ENCODE measurements around the gene CYP21A2.
"Not testable (repeated sequence)": the region's sequence is repeated elsewhere in the genome, so short reads cannot be mapped to it uniquely, and the experiment has no call there.

The CYP21A2 gene

DNA sequence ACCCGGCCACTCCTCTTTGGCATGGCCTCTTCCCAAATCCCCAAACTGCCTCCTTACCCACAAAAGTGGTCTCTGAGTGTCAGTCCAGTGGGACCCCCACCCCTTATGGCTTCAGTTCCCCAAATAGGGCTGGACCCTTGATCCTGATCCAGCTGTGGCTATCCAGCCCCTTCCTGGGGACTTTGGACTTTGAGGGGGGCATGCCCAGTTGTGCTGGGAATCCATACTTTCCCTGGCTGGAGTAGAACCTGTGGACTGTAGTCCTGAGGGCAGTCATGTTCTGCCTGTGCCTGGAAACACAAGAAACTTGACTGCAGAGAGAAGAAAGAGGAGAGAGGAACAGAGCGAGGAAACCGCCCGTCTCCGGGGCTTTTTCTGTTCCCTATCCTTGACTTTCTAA lies 1.1 kb upstream of the CYP21A2 start:
- not testable (repeated sequence) for H3K4me1 ChIP-seq (ENCODE audit: insufficient read depth, low read length); H3K36me3 ChIP-seq (ENCODE audit: insufficient read depth, low read length); H3K4me3 ChIP-seq (ENCODE audit: low read length); H3K9ac ChIP-seq (ENCODE audit: low read depth, low read length); H3K27me3 ChIP-seq (ENCODE audit: insufficient read depth, low read length); H3K9me3 ChIP-seq (ENCODE audit: insufficient read depth, low read depth, low read length); H3K27ac ChIP-seq (ENCODE audit: low read depth, low read length)
- 95% methylated on average over 5 of the region's 5 CpGs for WGBS

DNA sequence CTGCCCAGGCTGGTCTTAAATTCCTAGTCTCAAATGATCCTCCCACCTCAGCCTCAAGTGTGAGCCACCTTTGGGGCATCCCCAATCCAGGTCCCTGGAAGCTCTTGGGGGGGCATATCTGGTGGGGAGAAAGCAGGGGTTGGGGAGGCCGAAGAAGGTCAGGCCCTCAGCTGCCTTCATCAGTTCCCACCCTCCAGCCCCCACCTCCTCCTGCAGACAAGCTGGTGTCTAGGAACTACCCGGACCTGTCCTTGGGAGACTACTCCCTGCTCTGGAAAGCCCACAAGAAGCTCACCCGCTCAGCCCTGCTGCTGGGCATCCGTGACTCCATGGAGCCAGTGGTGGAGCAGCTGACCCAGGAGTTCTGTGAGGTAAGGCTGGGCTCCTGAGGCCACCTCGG lies 663 bp downstream of the CYP21A2 start:
- not testable (repeated sequence) for H3K27ac ChIP-seq (ENCODE audit: low read depth, low read length); H3K9ac ChIP-seq (ENCODE audit: low read depth, low read length); H3K4me1 ChIP-seq (ENCODE audit: insufficient read depth, low read length); H3K27me3 ChIP-seq (ENCODE audit: insufficient read depth, low read length); H3K9me3 ChIP-seq (ENCODE audit: insufficient read depth, low read depth, low read length); H3K36me3 ChIP-seq (ENCODE audit: insufficient read depth, low read length); H3K4me3 ChIP-seq (ENCODE audit: low read length)
- 75% methylated on average over 1 of the region's 5 CpGs for WGBS

DNA sequence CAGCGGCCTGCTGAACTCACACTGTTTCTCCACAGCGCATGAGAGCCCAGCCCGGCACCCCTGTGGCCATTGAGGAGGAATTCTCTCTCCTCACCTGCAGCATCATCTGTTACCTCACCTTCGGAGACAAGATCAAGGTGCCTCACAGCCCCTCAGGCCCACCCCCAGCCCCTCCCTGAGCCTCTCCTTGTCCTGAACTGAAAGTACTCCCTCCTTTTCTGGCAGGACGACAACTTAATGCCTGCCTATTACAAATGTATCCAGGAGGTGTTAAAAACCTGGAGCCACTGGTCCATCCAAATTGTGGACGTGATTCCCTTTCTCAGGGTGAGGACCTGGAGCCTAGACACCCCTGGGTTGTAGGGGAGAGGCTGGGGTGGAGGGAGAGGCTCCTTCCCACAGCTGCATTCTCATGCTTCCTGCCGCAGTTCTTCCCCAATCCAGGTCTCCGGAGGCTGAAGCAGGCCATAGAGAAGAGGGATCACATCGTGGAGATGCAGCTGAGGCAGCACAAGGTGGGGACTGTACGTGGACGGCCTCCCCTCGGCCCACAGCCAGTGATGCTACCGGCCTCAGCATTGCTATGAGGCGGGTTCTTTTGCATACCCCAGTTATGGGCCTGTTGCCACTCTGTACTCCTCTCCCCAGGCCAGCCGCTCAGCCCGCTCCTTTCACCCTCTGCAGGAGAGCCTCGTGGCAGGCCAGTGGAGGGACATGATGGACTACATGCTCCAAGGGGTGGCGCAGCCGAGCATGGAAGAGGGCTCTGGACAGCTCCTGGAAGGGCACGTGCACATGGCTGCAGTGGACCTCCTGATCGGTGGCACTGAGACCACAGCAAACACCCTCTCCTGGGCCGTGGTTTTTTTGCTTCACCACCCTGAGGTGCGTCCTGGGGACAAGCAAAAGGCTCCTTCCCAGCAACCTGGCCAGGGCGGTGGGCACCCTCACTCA lies 1.4 kb downstream of the CYP21A2 start:
- not testable (repeated sequence) for H3K27me3 ChIP-seq (ENCODE audit: insufficient read depth, low read length); H3K9me3 ChIP-seq (ENCODE audit: insufficient read depth, low read depth, low read length); H3K36me3 ChIP-seq (ENCODE audit: insufficient read depth, low read length); H3K4me1 ChIP-seq (ENCODE audit: insufficient read depth, low read length); H3K9ac ChIP-seq (ENCODE audit: low read depth, low read length); H3K27ac ChIP-seq (ENCODE audit: low read depth, low read length); H3K4me3 ChIP-seq (ENCODE audit: low read length)
- 90% methylated on average over 21 of the region's 24 CpGs for WGBS

DNA sequence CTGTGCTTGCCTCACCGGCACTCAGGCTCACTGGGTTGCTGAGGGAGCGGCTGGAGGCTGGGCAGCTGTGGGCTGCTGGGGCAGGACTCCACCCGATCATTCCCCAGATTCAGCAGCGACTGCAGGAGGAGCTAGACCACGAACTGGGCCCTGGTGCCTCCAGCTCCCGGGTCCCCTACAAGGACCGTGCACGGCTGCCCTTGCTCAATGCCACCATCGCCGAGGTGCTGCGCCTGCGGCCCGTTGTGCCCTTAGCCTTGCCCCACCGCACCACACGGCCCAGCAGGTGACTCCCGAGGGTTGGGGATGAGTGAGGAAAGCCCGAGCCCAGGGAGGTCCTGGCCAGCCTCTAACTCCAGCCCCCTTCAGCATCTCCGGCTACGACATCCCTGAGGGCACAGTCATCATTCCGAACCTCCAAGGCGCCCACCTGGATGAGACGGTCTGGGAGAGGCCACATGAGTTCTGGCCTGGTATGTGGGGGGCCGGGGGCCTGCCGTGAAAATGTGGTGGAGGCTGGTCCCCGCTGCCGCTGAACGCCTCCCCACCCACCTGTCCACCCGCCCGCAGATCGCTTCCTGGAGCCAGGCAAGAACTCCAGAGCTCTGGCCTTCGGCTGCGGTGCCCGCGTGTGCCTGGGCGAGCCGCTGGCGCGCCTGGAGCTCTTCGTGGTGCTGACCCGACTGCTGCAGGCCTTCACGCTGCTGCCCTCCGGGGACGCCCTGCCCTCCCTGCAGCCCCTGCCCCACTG lies 2.3 kb downstream of the CYP21A2 start:
- H3K36me3 ChIP-seq (ENCODE audit: insufficient read depth, low read length); H3K27me3 ChIP-seq (ENCODE audit: insufficient read depth, low read length); H3K4me1 ChIP-seq (ENCODE audit: insufficient read depth, low read length); H3K27ac ChIP-seq (ENCODE audit: low read depth, low read length); H3K4me3 ChIP-seq (ENCODE audit: low read length); H3K9me3 ChIP-seq (ENCODE audit: insufficient read depth, low read depth, low read length); H3K9ac ChIP-seq (ENCODE audit: low read depth, low read length): not testable (repeated sequence)
- whole genome bisulfite sequencing = 95% methylated on average over 11 of the region's 43 CpGs

- H3K36me3 ChIP-seq (ENCODE audit: insufficient read depth, low read length); H3K4me1 ChIP-seq (ENCODE audit: insufficient read depth, low read length); H3K27me3 ChIP-seq (ENCODE audit: insufficient read depth, low read length); H3K9me3 ChIP-seq (ENCODE audit: insufficient read depth, low read depth, low read length); H3K4me3 ChIP-seq (ENCODE audit: low read length); H3K9ac ChIP-seq (ENCODE audit: low read depth, low read length); H3K27ac ChIP-seq (ENCODE audit: low read depth, low read length): not testable (repeated sequence)
- no CpG with 5 or more reads among the region's 13 CpGs for WGBS
These were observed 2.8 kb downstream of the CYP21A2 start for GRCh38 chr6:32041050-32041321.

GRCh38 chr6:32041385-32041784 lies 3.2 kb downstream of the CYP21A2 start:
- H3K4me3 ChIP-seq (ENCODE audit: low read length) = not testable (repeated sequence)

GRCh38 chr6:32042276-32042675 lies 4.1 kb downstream of the CYP21A2 start:
- WGBS = 95% methylated on average over 12 of the region's 15 CpGs
- H3K9ac ChIP-seq (ENCODE audit: low read depth, low read length); H3K9me3 ChIP-seq (ENCODE audit: insufficient read depth, low read depth, low read length); H3K27me3 ChIP-seq (ENCODE audit: insufficient read depth, low read length); H3K4me3 ChIP-seq (ENCODE audit: low read length); H3K27ac ChIP-seq (ENCODE audit: low read depth, low read length); H3K36me3 ChIP-seq (ENCODE audit: insufficient read depth, low read length); H3K4me1 ChIP-seq (ENCODE audit: insufficient read depth, low read length): not testable (repeated sequence)

More at GRCh38 chr6:32041385-32041784, 3.2 kb downstream of the CYP21A2 start:
- H3K4me1 ChIP-seq (ENCODE audit: insufficient read depth, low read length); H3K36me3 ChIP-seq (ENCODE audit: insufficient read depth, low read length); H3K27me3 ChIP-seq (ENCODE audit: insufficient read depth, low read length); H3K9me3 ChIP-seq (ENCODE audit: insufficient read depth, low read depth, low read length); H3K9ac ChIP-seq (ENCODE audit: low read depth, low read length); H3K27ac ChIP-seq (ENCODE audit: low read depth, low read length): not testable (repeated sequence)
- 90% methylated on average over 3 of the region's 10 CpGs for WGBS

- H3K27me3 ChIP-seq (ENCODE audit: insufficient read depth, low read length); H3K36me3 ChIP-seq (ENCODE audit: insufficient read depth, low read length); H3K4me3 ChIP-seq (ENCODE audit: low read length); H3K27ac ChIP-seq (ENCODE audit: low read depth, low read length); H3K9me3 ChIP-seq (ENCODE audit: insufficient read depth, low read depth, low read length); H3K4me1 ChIP-seq (ENCODE audit: insufficient read depth, low read length); H3K9ac ChIP-seq (ENCODE audit: low read depth, low read length): not testable (repeated sequence)
- 91% methylated on average over 14 of the region's 31 CpGs for WGBS
These were observed 5.6 kb downstream of the CYP21A2 start for GRCh38 chr6:32043589-32044380.

DNA sequence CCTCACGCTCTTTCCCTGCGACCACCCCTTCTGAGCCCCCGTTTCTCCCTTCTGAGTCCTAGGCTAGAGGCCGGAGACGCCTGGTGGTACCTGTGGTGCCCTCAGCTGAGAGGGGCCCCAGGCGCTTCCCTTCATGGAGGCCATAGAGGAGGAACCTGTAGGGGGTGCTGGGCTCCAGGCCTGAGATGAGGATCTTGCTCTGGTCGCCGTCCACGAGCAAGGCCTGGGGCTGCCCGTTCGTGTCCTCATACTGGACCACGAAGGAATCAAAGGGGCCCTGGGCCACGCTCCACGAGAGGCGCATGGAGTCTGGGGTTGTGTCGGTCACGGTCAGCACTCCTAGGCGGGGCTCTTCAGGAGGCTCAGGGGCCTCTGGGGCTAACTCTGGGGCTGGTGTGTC lies 6.7 kb downstream of the CYP21A2 start:
- 92% methylated on average over 8 of the region's 18 CpGs for WGBS
- not testable (repeated sequence) for H3K9ac ChIP-seq (ENCODE audit: low read depth, low read length); H3K4me1 ChIP-seq (ENCODE audit: insufficient read depth, low read length); H3K36me3 ChIP-seq (ENCODE audit: insufficient read depth, low read length); H3K27me3 ChIP-seq (ENCODE audit: insufficient read depth, low read length); H3K9me3 ChIP-seq (ENCODE audit: insufficient read depth, low read depth, low read length); H3K4me3 ChIP-seq (ENCODE audit: low read length); H3K27ac ChIP-seq (ENCODE audit: low read depth, low read length)

DNA sequence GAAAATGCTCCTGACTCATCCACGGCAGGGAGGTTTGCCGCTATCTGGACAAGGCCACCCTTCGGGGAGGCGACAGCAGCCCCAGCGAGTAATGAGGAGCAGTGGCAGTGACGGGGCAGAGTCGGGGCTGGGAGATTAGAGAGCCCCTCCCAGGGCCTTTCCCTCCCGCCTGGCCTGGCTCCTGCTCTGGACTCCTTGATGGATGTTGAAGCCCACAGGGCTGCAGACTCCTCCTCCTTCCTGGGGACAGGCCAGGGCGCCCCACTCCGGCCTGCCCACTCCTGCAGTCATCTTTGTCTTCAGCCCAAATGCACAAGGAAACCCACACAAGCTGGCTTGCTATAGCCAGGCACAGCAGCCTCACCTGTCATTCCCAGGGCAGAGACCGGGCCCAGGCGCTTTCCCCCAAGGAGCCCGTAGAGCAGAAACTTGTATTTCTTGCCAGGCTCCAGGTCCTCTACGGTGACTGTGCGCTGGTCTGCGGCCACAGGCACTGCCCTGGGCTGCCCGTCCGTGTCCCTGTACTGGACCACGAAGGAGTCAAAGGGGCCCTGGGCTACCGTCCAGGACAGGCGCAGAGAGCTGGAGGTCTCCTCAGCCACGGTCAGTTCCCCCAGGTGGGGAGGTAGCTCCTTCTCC lies 7.7 kb downstream of the CYP21A2 start:
- Histone ChIP-seq H3K9ac (ENCODE audit: low read depth, low read length) (no peak overlapping the region), H3K27ac (ENCODE audit: low read depth, low read length) (no peak overlapping the region), H3K27me3 (ENCODE audit: insufficient read depth, low read length) (no peaks in the 10 kb centered on the region), H3K9me3 (ENCODE audit: insufficient read depth, low read depth, low read length) (no peaks in the 10 kb centered on the region), H3K4me3 (ENCODE audit: low read length) (no peak overlapping the region), H3K36me3 (ENCODE audit: insufficient read depth, low read length) (no peaks in the 10 kb centered on the region), H3K4me1 (ENCODE audit: insufficient read depth, low read length) (no peaks in the 10 kb centered on the region)
- WGBS = 90% methylated on average over 22 of the region's 22 CpGs

Measured in HUES64 (cell line).